SH-SY5Y (cell line): ENCODE measurements around the gene PPP1R3D.

Source experiments
- GATA2 ChIP-seq: IDR thresholded peaks from 2 replicates; pipeline ENCODE4 v1.6.1; 2011; ENCODE audit warnings: mild to moderate bottlenecking, low read depth, low read length
- GATA3 ChIP-seq: IDR thresholded peaks from 2 replicates; pipeline ENCODE4 v1.6.1; 2011; ENCODE audit warnings: low read depth, mild to moderate bottlenecking, low read length, moderate library complexity

- TF ChIP-seq GATA3 = no peak
- TF ChIP-seq GATA2 = no peak
Observed at GRCh38 chr20:59983076-59983475, 43.0 kb upstream of the PPP1R3D start.
